ENCODE measurements around the gene SMC2. TPM values are rescaled to one million over a fixed set of nuclear protein-coding genes. Genes with fewer than 3 reads are reported as not detected.

The SMC2 gene
- total and polyA plus RNA-seq, 2 of the 13 experiments (the other 11 are each of a cell fraction or from before 2014, with no cell fraction given): 5.6 to 36.7 TPM

GRCh38 chr9:104073770-104074133 lies 20.4 kb upstream of the SMC2 start (continued):
- no peak for TF ChIP-seq ZNF75D (CRISPR knock-in tag; IDR thresholded peaks at IDR 0.05; ENCODE audit: borderline replicate concordance)
- TF ChIP-seq ZNF432 (CRISPR knock-in tag; IDR thresholded peaks at IDR 0.05; ENCODE audit: borderline replicate concordance): no peak
- TF ChIP-seq ZNF44 (CRISPR knock-in tag; IDR thresholded peaks at IDR 0.05): no peak
- no peak for TF ChIP-seq IKZF1 (IDR thresholded peaks at IDR 0.05)
- TF ChIP-seq ZSCAN31 (CRISPR knock-in tag; IDR thresholded peaks at IDR 0.05; ENCODE audit: low read depth): no peak
- TF ChIP-seq HIC2 (CRISPR knock-in tag; IDR thresholded peaks at IDR 0.05; ENCODE audit: low read depth): no peak
- no peak for TF ChIP-seq KLF15 (CRISPR knock-in tag; IDR thresholded peaks at IDR 0.05; ENCODE audit: borderline replicate concordance)
- TF ChIP-seq PREB (CRISPR knock-in tag; IDR thresholded peaks at IDR 0.05): no peak
- no peak for TF ChIP-seq MTA3 (CRISPR knock-in tag; IDR thresholded peaks at IDR 0.05)

GRCh38 chr9:104074876-104075275 lies 19.2 kb upstream of the SMC2 start:
- BruUV-seq (replicated peaks): no TSS peak
- H3K9ac ChIP-seq (ENCODE audit: insufficient read depth, low read depth, low read length): no peak overlapping the region
- no peaks in the 10 kb centered on the region for H4K20me1 ChIP-seq (ENCODE audit: insufficient read depth, low read length)
- no peak overlapping the region for H2AFZ ChIP-seq (ENCODE audit: low read length)
- no peaks in the 10 kb centered on the region for H3K9me3 ChIP-seq (ENCODE audit: low read length)
- no peak overlapping the region for H3K27ac ChIP-seq (ENCODE audit: extremely low read length, insufficient read depth, low read length)
- CTCF ChIA-PET (ENCODE audit: low intra/inter-chr PET ratio, low total read pairs): no interaction called here
- FAIRE-seq (no peak), ATAC-seq (no peak), DNase-seq (ENCODE audit: low spot score) (peak; percentile 32)
- no peaks in the 10 kb centered on the region for H3K27me3 ChIP-seq (ENCODE audit: control insufficient read depth in 1 of 2, insufficient read depth in 2 of 2, low read length in 2 of 2)
- TF ChIP-seq GMEB1 (CRISPR knock-in tag; IDR thresholded peaks at IDR 0.05; ENCODE audit: borderline replicate concordance): no peak
- no peak for TF ChIP-seq ZNF34 (CRISPR knock-in tag; IDR thresholded peaks at IDR 0.05; ENCODE audit: borderline replicate concordance)
- no peak for TF ChIP-seq ZNF567 (CRISPR knock-in tag; IDR thresholded peaks at IDR 0.05; ENCODE audit: borderline replicate concordance)
- WGBS (ENCODE audit: low lambda C conversion rate): 3% methylated on average over 2 of the region's 2 CpGs
- no peaks in the 10 kb centered on the region for H3K79me2 ChIP-seq (ENCODE audit: insufficient read depth, low read length)
- no peak overlapping the region for H3K4me3 ChIP-seq (replicated peaks in 1 of 3; ENCODE audit: insufficient read depth in 1 of 3, low read depth in 2 of 3, low read length in 3 of 3)
- POLR2A ChIA-PET: interaction anchor here (2.0 kb wide), 1 partner anchor 19 kb away, joined by 9 read pairs; the partner anchor contains the start of gene SMC2
- H3K4me1 ChIP-seq (ENCODE audit: insufficient read depth, low read length): no peaks in the 10 kb centered on the region
- no peaks in the 10 kb centered on the region for H3K36me3 ChIP-seq (replicated peaks in 1 of 2; ENCODE audit: control insufficient read depth in 1 of 2, insufficient read depth in 2 of 2, low read length in 2 of 2)
- in situ Hi-C loops (cut with HindIII; ENCODE audit: extremely low pct_ligation_motif_present, low pct_unique_long_range_greater_than_20kb) (no loop called here), intact Hi-C loops (cut with micrococcal nuclease; ENCODE audit: unreplicated experiment) (no loop called here)
- H3K4me2 ChIP-seq (ENCODE audit: low read depth, low read length): no peak overlapping the region

Measured in HepG2 (cell line).